Non-pigmented ciliary epithelial cell (primary cell): ENCODE measurements around the gene MS4A15.
"Not testable (repeated sequence)": the region's sequence is repeated elsewhere in the genome, so short reads cannot be mapped to it uniquely, and the experiment has no call there.

Source experiments
- DNase-seq: peaks from one replicate; pipeline ENCODE4 v3.0.0-alpha.2; 2010; ENCODE audit warnings: low read depth

Gene MS4A15

GRCh38 chr11:60756307-60757032 is at the start of gene MS4A15:
MS4A15 (plus strand) TSS chr11:60756867; CDS start chr11:60763734, 6,867 bp downstream.
- no peak for DNase-seq

GRCh38 chr11:60706931-60707330 is 49.7 kb upstream of the MS4A15 start:
- no peak for DNase-seq

- no peak for DNase-seq
These were observed 46.2 kb upstream of the MS4A15 start for GRCh38 chr11:60710482-60710881.

GRCh38 chr11:60711276-60711675 is 45.4 kb upstream of the MS4A15 start:
- no peak for DNase-seq

- DNase-seq = not testable (repeated sequence)
These were observed 43.2 kb upstream of the MS4A15 start for GRCh38 chr11:60713423-60713822.

- no peak for DNase-seq
These were observed 38.7 kb upstream of the MS4A15 start for GRCh38 chr11:60717956-60718355.

GRCh38 chr11:60718524-60719316 is 37.9 kb upstream of the MS4A15 start:
- no peak for DNase-seq

GRCh38 chr11:60719391-60719790 is 37.3 kb upstream of the MS4A15 start:
- no peak for DNase-seq

- no peak for DNase-seq
These were observed 36.2 kb upstream of the MS4A15 start for GRCh38 chr11:60720460-60720859.

- no peak for DNase-seq
These were observed 32.2 kb upstream of the MS4A15 start, which contains the start of gene MS4A18 for GRCh38 chr11:60724420-60724819. MS4A18 (plus strand) TSS chr11:60724720.

GRCh38 chr11:60725592-60725991 is 31.1 kb upstream of the MS4A15 start:
- no peak for DNase-seq

- no peak for DNase-seq
These were observed 25.1 kb upstream of the MS4A15 start for GRCh38 chr11:60731586-60731985.

GRCh38 chr11:60734279-60734678 is 22.4 kb upstream of the MS4A15 start:
- DNase-seq = no peak

- no peak for DNase-seq
These were observed 17.6 kb upstream of the MS4A15 start for GRCh38 chr11:60739114-60739513.

GRCh38 chr11:60740573-60740972 is 16.1 kb upstream of the MS4A15 start:
- no peak for DNase-seq

- DNase-seq = no peak
These were observed 15.2 kb upstream of the MS4A15 start for GRCh38 chr11:60741421-60741820.

GRCh38 chr11:60743058-60743457 is 13.6 kb upstream of the MS4A15 start:
- no peak for DNase-seq

- DNase-seq = no peak
These were observed 12.6 kb upstream of the MS4A15 start for GRCh38 chr11:60744114-60744513.

- no peak for DNase-seq
These were observed 9.3 kb upstream of the MS4A15 start for GRCh38 chr11:60747359-60747873.

GRCh38 chr11:60748225-60748624 is 8.4 kb upstream of the MS4A15 start:
- DNase-seq = no peak

- no peak for DNase-seq
These were observed 7.8 kb upstream of the MS4A15 start for GRCh38 chr11:60748821-60749220.

GRCh38 chr11:60750911-60751310 is 5.8 kb upstream of the MS4A15 start:
- no peak for DNase-seq

GRCh38 chr11:60753309-60753708 is 3.4 kb upstream of the MS4A15 start:
- no peak for DNase-seq
